SK-N-SH (cell line): ENCODE results near the gene CELSR1.

Source experiments
- CTCF ChIP-seq: fragments of 200-600 bp; sonication (generic); IDR thresholded peaks from 2 replicates; pipeline ENCODE4 v1.6.1; 2017; ENCODE audit warnings: antibody characterized with exemption, mild to moderate bottlenecking, moderate library complexity
- POLR2AphosphoS5 ChIP-seq: IDR thresholded peaks from 2 replicates; pipeline ENCODE4 v1.6.1; 2012; ENCODE audit warnings: low read depth, low read length

- TF ChIP-seq CTCF: no peak
- TF ChIP-seq POLR2AphosphoS5: no peak
These were observed 67.7 kb downstream of the CELSR1 start for GRCh38 chr22:46469711-46470110.
